ENCODE results near the gene COPS8.

The COPS8 gene

DNA sequence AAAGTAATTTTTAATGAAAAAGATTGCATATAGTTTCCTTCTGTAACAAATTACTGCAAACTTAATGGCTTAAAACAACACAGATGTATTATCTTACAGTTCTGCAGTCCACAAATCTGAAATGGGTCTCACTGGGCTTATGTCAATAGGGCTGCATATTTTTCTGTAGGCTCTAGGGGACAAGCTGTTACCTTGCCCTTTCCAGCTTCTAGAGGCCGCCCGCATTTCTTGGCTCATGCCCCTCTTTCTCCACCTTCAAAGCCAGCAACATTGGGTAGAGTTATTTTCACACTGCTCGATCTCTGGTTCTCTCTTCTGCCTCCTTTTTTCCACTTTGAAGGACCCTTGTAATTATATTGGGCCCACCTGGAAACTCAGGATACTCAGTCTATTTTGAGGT is 16.7 kb downstream of the COPS8 start:
- Histone ChIP-seq H3K9me3 (no peaks in the 10 kb centered on the region), H3K27ac (no peak overlapping the region), H3K4me1 (ENCODE audit: control insufficient read depth in 1 of 2, insufficient read depth in 1 of 2, low read depth in 1 of 2, low read length in 1 of 2) (no peaks in the 10 kb centered on the region), H3K4me3 (ENCODE audit: low read depth in 1 of 2, low read length in 1 of 2) (no peak overlapping the region), H3K27me3 (no peaks in the 10 kb centered on the region), H3K36me3 (peaks cover 53% of the 10 kb centered on the region)
- TF ChIP-seq, protein P1, sequence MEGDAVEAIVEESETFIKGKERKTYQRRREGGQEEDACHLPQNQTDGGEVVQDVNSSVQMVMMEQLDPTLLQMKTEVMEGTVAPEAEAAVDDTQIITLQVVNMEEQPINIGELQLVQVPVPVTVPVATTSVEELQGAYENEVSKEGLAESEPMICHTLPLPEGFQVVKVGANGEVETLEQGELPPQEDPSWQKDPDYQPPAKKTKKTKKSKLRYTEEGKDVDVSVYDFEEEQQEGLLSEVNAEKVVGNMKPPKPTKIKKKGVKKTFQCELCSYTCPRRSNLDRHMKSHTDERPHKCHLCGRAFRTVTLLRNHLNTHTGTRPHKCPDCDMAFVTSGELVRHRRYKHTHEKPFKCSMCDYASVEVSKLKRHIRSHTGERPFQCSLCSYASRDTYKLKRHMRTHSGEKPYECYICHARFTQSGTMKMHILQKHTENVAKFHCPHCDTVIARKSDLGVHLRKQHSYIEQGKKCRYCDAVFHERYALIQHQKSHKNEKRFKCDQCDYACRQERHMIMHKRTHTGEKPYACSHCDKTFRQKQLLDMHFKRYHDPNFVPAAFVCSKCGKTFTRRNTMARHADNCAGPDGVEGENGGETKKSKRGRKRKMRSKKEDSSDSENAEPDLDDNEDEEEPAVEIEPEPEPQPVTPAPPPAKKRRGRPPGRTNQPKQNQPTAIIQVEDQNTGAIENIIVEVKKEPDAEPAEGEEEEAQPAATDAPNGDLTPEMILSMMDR (IDR thresholded peaks at IDR 0.05): no peak

GRCh38 chr2:237109421-237109934 is 23.8 kb downstream of the COPS8 start:
- no peaks in the 10 kb centered on the region for H3K27me3 ChIP-seq
- TF ChIP-seq, protein P1 (IDR thresholded peaks at IDR 0.05): no peak
- no peaks in the 10 kb centered on the region for H3K36me3 ChIP-seq
- H3K4me3 ChIP-seq (ENCODE audit: low read depth in 1 of 2, low read length in 1 of 2): no peak overlapping the region
- no peaks in the 10 kb centered on the region for H3K9me3 ChIP-seq
- H3K27ac ChIP-seq: no peak overlapping the region
- H3K4me1 ChIP-seq (ENCODE audit: control insufficient read depth in 1 of 2, insufficient read depth in 1 of 2, low read depth in 1 of 2, low read length in 1 of 2): no peaks in the 10 kb centered on the region

DNA sequence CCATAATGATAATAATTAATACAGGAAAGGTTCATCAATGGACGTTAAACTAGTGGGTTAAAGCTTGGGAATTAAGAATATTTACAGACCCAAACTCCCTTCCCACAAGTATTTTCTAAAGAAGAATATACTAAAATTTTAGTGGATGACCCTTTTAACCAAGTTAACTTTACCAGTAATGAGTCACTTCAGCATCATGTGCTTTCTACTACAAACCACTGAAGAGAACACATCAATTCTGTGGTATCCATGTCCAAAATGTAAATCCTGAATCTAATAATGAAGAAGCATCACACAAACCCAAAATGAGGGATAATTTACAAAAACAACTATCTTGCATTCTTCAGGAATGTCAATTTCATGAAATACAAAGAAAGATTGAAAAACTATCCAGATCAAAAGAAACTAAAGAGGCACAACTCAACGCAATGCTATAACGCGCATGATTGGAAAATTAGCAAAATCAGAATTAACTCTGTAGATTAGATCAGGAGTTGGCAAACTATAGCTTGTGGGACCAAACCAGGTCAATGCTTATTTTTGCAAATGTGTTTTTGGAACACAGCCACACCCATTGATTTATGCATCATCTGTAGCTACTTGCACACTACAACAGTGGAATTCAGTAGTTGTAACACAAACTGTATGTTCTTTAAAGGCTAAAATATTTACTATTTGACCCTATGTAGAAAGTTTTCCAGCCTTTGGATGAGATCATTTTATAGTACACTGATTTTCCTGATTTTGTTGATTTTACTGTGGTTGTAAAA is 27.5 kb downstream of the COPS8 start:
- Histone ChIP-seq H3K4me1 (ENCODE audit: control insufficient read depth in 1 of 2, insufficient read depth in 1 of 2, low read depth in 1 of 2, low read length in 1 of 2) (no peaks in the 10 kb centered on the region), H3K4me3 (ENCODE audit: low read depth in 1 of 2, low read length in 1 of 2) (no peak overlapping the region), H3K36me3 (no peaks in the 10 kb centered on the region), H3K27ac (no peak overlapping the region), H3K27me3 (peaks cover 6% of the 10 kb centered on the region), H3K9me3 (no peaks in the 10 kb centered on the region)
- TF ChIP-seq, protein P1 (IDR thresholded peaks at IDR 0.05): no peak

DNA sequence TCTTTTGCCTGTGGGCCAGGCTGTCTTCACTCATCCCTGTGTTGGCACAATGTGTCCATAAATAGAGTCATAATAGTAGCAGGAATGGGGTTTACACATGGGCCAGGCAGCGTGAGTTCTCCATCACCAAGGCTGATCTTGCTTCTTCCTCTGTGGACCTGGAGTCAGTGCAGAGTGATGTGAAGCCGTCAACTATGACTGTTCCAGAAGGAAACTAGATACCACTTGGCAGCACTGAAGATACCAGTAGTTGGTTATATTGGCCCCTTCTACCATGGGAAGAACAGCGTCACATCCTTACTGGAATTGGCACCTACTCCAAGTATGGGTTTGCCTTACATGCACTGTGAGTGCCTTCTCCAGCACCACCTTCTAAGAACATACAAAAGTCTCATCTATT is 30.2 kb downstream of the COPS8 start:
- peaks cover 6% of the 10 kb centered on the region for H3K27me3 ChIP-seq
- no peaks in the 10 kb centered on the region for H3K9me3 ChIP-seq
- no peaks in the 10 kb centered on the region for H3K36me3 ChIP-seq
- H3K4me3 ChIP-seq (ENCODE audit: low read depth in 1 of 2, low read length in 1 of 2): no peak overlapping the region
- no peak overlapping the region for H3K27ac ChIP-seq
- no peaks in the 10 kb centered on the region for H3K4me1 ChIP-seq (ENCODE audit: control insufficient read depth in 1 of 2, insufficient read depth in 1 of 2, low read depth in 1 of 2, low read length in 1 of 2)
- TF ChIP-seq, protein P1 (IDR thresholded peaks at IDR 0.05): no peak

DNA sequence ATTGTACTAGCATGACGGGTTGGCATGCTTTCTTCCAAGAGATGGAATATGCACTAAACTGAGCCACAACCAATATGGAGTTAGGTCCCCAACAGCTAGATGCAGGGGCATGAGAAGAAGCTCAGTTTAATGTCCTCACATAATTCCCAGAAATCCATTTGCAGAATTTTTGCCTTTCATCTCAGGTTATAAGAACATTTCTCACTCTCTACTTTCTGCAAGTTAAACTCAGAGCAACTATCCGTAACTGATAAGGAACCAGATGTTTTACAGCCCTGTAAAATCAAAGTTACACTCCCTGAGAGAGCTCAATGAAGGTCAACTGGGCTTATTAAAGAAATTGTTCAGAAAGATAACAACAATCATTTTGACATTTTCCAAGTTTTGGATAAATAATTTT is 30.7 kb downstream of the COPS8 start:
- Histone ChIP-seq H3K27ac (no peak overlapping the region), H3K36me3 (no peaks in the 10 kb centered on the region), H3K9me3 (no peaks in the 10 kb centered on the region), H3K27me3 (peaks cover 6% of the 10 kb centered on the region), H3K4me3 (ENCODE audit: low read depth in 1 of 2, low read length in 1 of 2) (no peak overlapping the region), H3K4me1 (ENCODE audit: control insufficient read depth in 1 of 2, insufficient read depth in 1 of 2, low read depth in 1 of 2, low read length in 1 of 2) (no peaks in the 10 kb centered on the region)
- TF ChIP-seq, protein P1 (IDR thresholded peaks at IDR 0.05): no peak

Measured in neutrophil (primary cell).